IMR-90 (cell line): Measurements from ENCODE around the gene NOP16. TPM values are rescaled to one million over a fixed set of nuclear protein-coding genes. Genes with fewer than 3 reads are reported as not detected.

Source experiments
- ATAC-seq: fragments of 200-7000 bp; cut with Tn5 transposase; 2 replicates; pipeline ENCODE4 v1.9.1; 2020; ENCODE audit warnings: low read depth, mild to moderate bottlenecking, moderate library complexity
- BruUV-seq: library from RNA; stranded (reverse); fragments of 400-500 nt; replicated peaks from 2 replicates; lab custom pipeline; 2021; lab: Mats Ljungman, UMichigan
- CTCF ChIA-PET: fragments of 300-600 bp; formaldehyde crosslinking; extraction: SDS; loops from one replicate; lab custom pipeline; 2021; ENCODE audit warnings: antibody characterized with exemption; lab: Yijun Ruan, JAX
- POLR2A ChIA-PET: fragments of 300-600 bp; sonication (Branson Sonifier 250); formaldehyde crosslinking; loops from one replicate; lab custom pipeline; 2022; ENCODE audit warnings: antibody characterized with exemption; ENCODE audit not compliant: unreplicated experiment; lab: Charles Lee
- DNase-seq: peaks from one replicate; pipeline ENCODE4 v3.0.0; 2013
- H2AFZ ChIP-seq: replicated peaks from 2 replicates; pipeline ENCODE3; 2013; ENCODE audit warnings: low read length, mild to moderate bottlenecking; ENCODE audit not compliant: poor library complexity
- H2AK5ac ChIP-seq: 2 replicates; pipeline ENCODE4 v1.6.1; 2013; ENCODE audit warnings: low read depth, low read length, inconsistent platforms
- H2AK9ac ChIP-seq: replicated peaks from 2 replicates; pipeline ENCODE3; 2013; ENCODE audit warnings: mild to moderate bottlenecking, low read depth, low read length, moderate library complexity; ENCODE audit not compliant: poor library complexity
- H2BK120ac ChIP-seq: 2 replicates; pipeline ENCODE4 v1.6.1; 2013; ENCODE audit warnings: low read depth, low read length, inconsistent platforms
- H2BK15ac ChIP-seq: 3 replicates; pipeline ENCODE4 v1.6.1; 2013; ENCODE audit warnings: low read depth, low read length, inconsistent platforms
- H2BK20ac ChIP-seq: 2 replicates; pipeline ENCODE4 v1.6.1; 2013; ENCODE audit warnings: low read depth, mild to moderate bottlenecking, inconsistent platforms, low read length, moderate library complexity
- H2BK5ac ChIP-seq: 2 replicates; pipeline ENCODE4 v1.6.1; 2013; ENCODE audit warnings: mild to moderate bottlenecking, low read depth, low read length, inconsistent platforms; ENCODE audit not compliant: poor library complexity, severe bottlenecking
- H3K14ac ChIP-seq: replicated peaks from 2 replicates; pipeline ENCODE4 v1.6.1; 2013; ENCODE audit warnings: low read depth, low read length, inconsistent platforms
- H3K18ac ChIP-seq: 2 replicates; pipeline ENCODE4 v1.6.1; 2013; ENCODE audit warnings: low read depth, low read length, control low read depth
- H3K23ac ChIP-seq: 2 replicates; pipeline ENCODE4 v1.6.1; 2013; ENCODE audit warnings: low read depth, low read length, inconsistent platforms
- H3K27ac ChIP-seq: 2 replicates; pipeline ENCODE4 v1.5.1; 2013; ENCODE audit warnings: mild to moderate bottlenecking, control low read depth, low read length; ENCODE audit not compliant: insufficient read depth
- H3K27me3 ChIP-seq: 2 replicates; pipeline ENCODE4 v1.6.1; 2013; ENCODE audit warnings: low read length; ENCODE audit not compliant: control insufficient read depth, insufficient read depth
- H3K36me3 ChIP-seq: 2 replicates; pipeline ENCODE4 v1.6.1; 2013; ENCODE audit warnings: low read length, mixed read lengths; ENCODE audit not compliant: control insufficient read depth, insufficient read depth
- H3K4ac ChIP-seq: 2 replicates; pipeline ENCODE4 v1.6.1; 2013; ENCODE audit warnings: low read depth, low read length, inconsistent platforms
- H3K4me1 ChIP-seq: 2 replicates; pipeline ENCODE4 v1.6.1; 2013; ENCODE audit warnings: low read length, mixed read lengths; ENCODE audit not compliant: control insufficient read depth, insufficient read depth
- H3K4me2 ChIP-seq: 2 replicates; pipeline ENCODE4 v1.6.1; 2013; ENCODE audit warnings: low read depth, mild to moderate bottlenecking, control low read depth, low read length, moderate library complexity
- H3K4me3 ChIP-seq: 2 replicates; pipeline ENCODE4 v1.5.1; 2013; ENCODE audit warnings: low read depth, mild to moderate bottlenecking, control low read depth, low read length, moderate library complexity; ENCODE audit not compliant: insufficient read depth
- H3K56ac ChIP-seq: 2 replicates; pipeline ENCODE4 v1.6.1; 2013; ENCODE audit warnings: low read length, inconsistent platforms; ENCODE audit not compliant: insufficient read depth; ENCODE audit errors: extremely low read depth
- H3K79me1 ChIP-seq, 2 experiments: 2 replicates each; pipeline ENCODE4 v1.6.1; 2013; ENCODE audit warnings: low read length in 2 of 2, inconsistent platforms in 1 of 2, low read depth in 1 of 2
- H3K9ac ChIP-seq: 2 replicates; pipeline ENCODE4 v1.6.1; 2013; ENCODE audit warnings: low read depth, low read length, control low read depth
- H3K9me1 ChIP-seq: 2 replicates; pipeline ENCODE4 v1.6.1; 2013; ENCODE audit warnings: low read length, inconsistent platforms; ENCODE audit not compliant: insufficient read depth
- H3K9me3 ChIP-seq: 2 replicates; pipeline ENCODE4 v1.6.1; 2013; ENCODE audit warnings: low read length; ENCODE audit not compliant: control insufficient read depth, insufficient read depth
- H4K20me1 ChIP-seq: 2 replicates; pipeline ENCODE4 v1.6.1; 2013; ENCODE audit warnings: low read length, inconsistent platforms; ENCODE audit not compliant: insufficient read depth
- H4K5ac ChIP-seq: 2 replicates; pipeline ENCODE4 v1.6.1; 2013; ENCODE audit warnings: mild to moderate bottlenecking, low read depth, low read length, control low read depth
- H4K8ac ChIP-seq, 2 experiments: 2 replicates each; pipeline ENCODE4 v1.6.1; 2013; ENCODE audit warnings: low read depth in 2 of 2, low read length in 2 of 2, control low read depth in 1 of 2, inconsistent platforms in 1 of 2
- H4K91ac ChIP-seq: 2 replicates; pipeline ENCODE4 v1.6.1; 2013; ENCODE audit warnings: low read depth, low read length, inconsistent platforms; ENCODE audit not compliant: insufficient read depth
- BHLHE40 ChIP-seq: fragments of 150-350 bp; IDR thresholded peaks from 2 replicates; pipeline ENCODE4 v1.6.1; 2016; ENCODE audit warnings: mild to moderate bottlenecking, low read depth, low read length
- CEBPB ChIP-seq: IDR thresholded peaks from 2 replicates; pipeline ENCODE4 v1.6.1; 2012; ENCODE audit warnings: low read depth, low read length, improper control_type of control experiment
- CHD1 ChIP-seq: IDR thresholded peaks from 2 replicates; pipeline ENCODE4 v1.6.1; 2012; ENCODE audit warnings: low read depth, low read length, improper control_type of control experiment
- CTCF ChIP-seq: conservative IDR thresholded peaks from 2 replicates; pipeline ENCODE4 v1.5.1; 2012; ENCODE audit warnings: mild to moderate bottlenecking, low read depth, low read length, improper control_type of control experiment
- ELK1 ChIP-seq: fragments of 150-350 bp; IDR thresholded peaks from 2 replicates; pipeline ENCODE4 v1.6.1; 2016; ENCODE audit warnings: low read depth, mild to moderate bottlenecking, low read length, moderate library complexity, borderline replicate concordance
- FOS ChIP-seq: fragments of 150-350 bp; IDR thresholded peaks from 2 replicates; pipeline ENCODE4 v1.6.1; 2016; ENCODE audit warnings: low read depth, low read length
- MAFK ChIP-seq: IDR thresholded peaks from 2 replicates; pipeline ENCODE4 v1.6.1; 2012; ENCODE audit warnings: low read depth, low read length, improper control_type of control experiment
- MAZ ChIP-seq: IDR thresholded peaks from 2 replicates; pipeline ENCODE4 v1.6.1; 2012; ENCODE audit warnings: low read depth, mild to moderate bottlenecking, low read length, improper control_type of control experiment, moderate library complexity, borderline replicate concordance
- MXI1 ChIP-seq: IDR thresholded peaks from 2 replicates; pipeline ENCODE4 v1.6.1; 2012; ENCODE audit warnings: low read depth, mild to moderate bottlenecking, low read length, moderate library complexity, borderline replicate concordance
- NFE2L2 ChIP-seq: fragments of 150-350 bp; IDR thresholded peaks from 2 replicates; pipeline ENCODE4 v1.6.1; 2016; ENCODE audit warnings: low read depth, mild to moderate bottlenecking, low read length
- POLR2A ChIP-seq: IDR thresholded peaks from 2 replicates; pipeline ENCODE4 v1.6.1; 2012; ENCODE audit warnings: mild to moderate bottlenecking, low read depth, low read length
- RAD21 ChIP-seq: IDR thresholded peaks from 2 replicates; pipeline ENCODE4 v1.6.1; 2012; ENCODE audit warnings: low read length, improper control_type of control experiment
- RCOR1 ChIP-seq: IDR thresholded peaks from 2 replicates; pipeline ENCODE4 v1.6.1; 2012; ENCODE audit warnings: mild to moderate bottlenecking, low read length, improper control_type of control experiment; ENCODE audit not compliant: insufficient replicate concordance
- RFX5 ChIP-seq: IDR thresholded peaks from 2 replicates; pipeline ENCODE4 v1.8.0; 2012; ENCODE audit warnings: low read depth, mild to moderate bottlenecking, low read length, moderate library complexity
- SMC3 ChIP-seq: fragments of 150-350 bp; IDR thresholded peaks from 2 replicates; pipeline ENCODE4 v1.6.1; 2016; ENCODE audit warnings: low read depth, mild to moderate bottlenecking, antibody characterized with exemption, low read length, moderate library complexity
- USF2 ChIP-seq: fragments of 150-350 bp; IDR thresholded peaks from 2 replicates; pipeline ENCODE4 v1.6.1; 2017; ENCODE audit warnings: mild to moderate bottlenecking, antibody characterized with exemption, low read length, low read depth
- WGBS, 2 experiments: methylation state at CpG; one replicate each; pipeline versions ENCODE4 v1.1.5 to v1.1.7; 2013; ENCODE audit warnings: missing lambda C conversion rate in 2 of 2; ENCODE audit not compliant: insufficient read length in 1 of 2; ENCODE audit errors: extremely low coverage in 2 of 2; 5-methylcytosine and 5-hydroxymethylcytosine counted together
- dilution Hi-C: fragments of 300-500 bp; cut with HindIII; formaldehyde crosslinking; loops from one replicate; pipeline ENCODE4 v1.14.3; 2018; ENCODE audit warnings: low sequenced_read_pairs; ENCODE audit not compliant: unreplicated experiment
- in situ Hi-C: fragments of 300-500 bp; cut with MboI; formaldehyde crosslinking; loops from 3 replicates; pipeline ENCODE4 v1.14.3; 2019; ENCODE audit warnings: low sequenced_read_pairs, inconsistent platforms, mixed read lengths
- intact Hi-C: fragments of 100-400 bp; cut with micrococcal nuclease; formaldehyde crosslinking; loops from 2 replicates; pipeline ENCODE4 v1.10.0; 2022
- polyA plus RNA-seq, 3 experiments: library from polyadenylated mRNA; depleted of rRNA; stranded (reverse); fragments of >200 nt; gene quantifications; 2 replicates each; pipeline ENCODE4 v1.2.3, GENCODE V29; 2012; ENCODE audit warnings: low replicate concordance in 1 of 3
- total RNA-seq: library from RNA; depleted of rRNA; stranded (reverse); fragments of >200 nt; gene quantifications from 2 replicates; pipeline ENCODE4 v1.2.3, GENCODE V29; 2012

The NOP16 gene
- total and polyA plus RNA-seq, 2 of the 4 experiments (the other 2 are of a cell fraction): 28.0 to 60.4 TPM

GRCh38 chr5:176394096-176394495 lies 5.7 kb upstream of the NOP16 start:
- CTCF ChIA-PET: no interaction called here
- dilution Hi-C loops: no loop called here
- Histone ChIP-seq H3K27me3 (no peaks in the 10 kb centered on the region), H3K79me1 (peaks cover 3 to 34% of the 10 kb centered on the region in 2 experiments; a peak in 2 of 4 replicates), H2BK15ac (no peak overlapping the region), H3K14ac (no peak overlapping the region), H3K4ac (no peak overlapping the region), H3K18ac (no peak overlapping the region), H3K9me1 (no peaks in the 10 kb centered on the region; the same call in 1 of the 2 replicates), H2BK120ac (no peak overlapping the region), H3K27ac (no peak overlapping the region), H3K4me2 (no peak overlapping the region), H3K4me1 (peaks cover 4% of the 10 kb centered on the region; the same call in 1 of the 2 replicates), H4K91ac (no peak overlapping the region), H4K5ac (no peak overlapping the region), H2BK5ac (no peak overlapping the region), H3K4me3 (no peak overlapping the region), H2BK20ac (no peak overlapping the region), H4K20me1 (peaks cover 4% of the 10 kb centered on the region; the same call in 1 of the 2 replicates), H2AK5ac (no peak overlapping the region), H3K56ac (no peak overlapping the region), H2AFZ (no peak overlapping the region), H3K23ac (no peak overlapping the region), H4K8ac (no peak overlapping the region), H3K9ac (no peak overlapping the region), H3K36me3 (peaks cover 32% of the 10 kb centered on the region), H3K9me3 (no peaks in the 10 kb centered on the region), H2AK9ac (no peak overlapping the region)
- in situ Hi-C loops: no loop called here
- intact Hi-C loops: no loop called here
- no TSS peak for BruUV-seq
- TF ChIP-seq MAZ (no peak), FOS (no peak), CEBPB (no peak), SMC3 (no peak), BHLHE40 (no peak), RCOR1 (no peak), USF2 (no peak), POLR2A (no peak), MXI1 (no peak), CHD1 (no peak), RFX5 (no peak), NFE2L2 (no peak), MAFK (no peak), RAD21 (no peak), ELK1 (no peak), CTCF (no peak)
- no peak for DNase-seq
- POLR2A ChIA-PET: no interaction called here
- no peak for ATAC-seq
- WGBS, 2 experiments: 100% methylated on average over 4 of the region's 9 CpGs; no CpG with 5 or more reads in 1 of the 2 experiments
